HG03575 (cell line): ENCODE measurements around the gene ARHGAP26.
"Not testable (repeated sequence)": the region's sequence is repeated elsewhere in the genome, so short reads cannot be mapped to it uniquely, and the experiment has no call there.

Experiments
- ATAC-seq: cut with Tn5 transposase; IDR thresholded peaks from one replicate; pipeline ENCODE4 v1.9.1; 2021; ENCODE audit not compliant: unreplicated experiment, insufficient number of reproducible peaks, low FRiP score; ENCODE audit errors: extremely low read depth

The ARHGAP26 gene

GRCh38 chr5:143066556-143067281, 296.5 kb downstream of the ARHGAP26 start:
- ATAC-seq = peak; percentile 37

- no peak for ATAC-seq
These were observed 298.5 kb downstream of the ARHGAP26 start for GRCh38 chr5:143068712-143069111.

GRCh38 chr5:143071927-143072326, 301.8 kb downstream of the ARHGAP26 start:
- no peak for ATAC-seq

GRCh38 chr5:143072734-143073133, 302.6 kb downstream of the ARHGAP26 start:
- ATAC-seq = no peak

GRCh38 chr5:143073766-143074165, 303.6 kb downstream of the ARHGAP26 start:
- no peak for ATAC-seq

GRCh38 chr5:143074414-143074996, 304.3 kb downstream of the ARHGAP26 start:
- no peak for ATAC-seq

GRCh38 chr5:143076377-143076776, 306.2 kb downstream of the ARHGAP26 start:
- ATAC-seq = no peak

- no peak for ATAC-seq
These were observed 307.4 kb downstream of the ARHGAP26 start for GRCh38 chr5:143077453-143078103.

GRCh38 chr5:143078313-143078712, 308.1 kb downstream of the ARHGAP26 start:
- no peak for ATAC-seq

- no peak for ATAC-seq
These were observed 308.8 kb downstream of the ARHGAP26 start for GRCh38 chr5:143078971-143079370.

- no peak for ATAC-seq
These were observed 310.2 kb downstream of the ARHGAP26 start for GRCh38 chr5:143080407-143080806.

GRCh38 chr5:143080982-143081381, 310.8 kb downstream of the ARHGAP26 start:
- ATAC-seq = no peak

- ATAC-seq = no peak
These were observed 312.8 kb downstream of the ARHGAP26 start for GRCh38 chr5:143083006-143083405.

GRCh38 chr5:143084407-143084806, 314.2 kb downstream of the ARHGAP26 start:
- ATAC-seq = no peak

GRCh38 chr5:143085319-143085917, 315.2 kb downstream of the ARHGAP26 start:
- ATAC-seq = no peak

GRCh38 chr5:143086546-143086907, 316.4 kb downstream of the ARHGAP26 start:
- no peak for ATAC-seq

GRCh38 chr5:143086908-143087637, 316.9 kb downstream of the ARHGAP26 start:
- no peak for ATAC-seq

GRCh38 chr5:143088702-143089101, 318.5 kb downstream of the ARHGAP26 start:
- ATAC-seq = not testable (repeated sequence)

GRCh38 chr5:143090044-143090443, 319.9 kb downstream of the ARHGAP26 start:
- not testable (repeated sequence) for ATAC-seq
